ENCODE results near the gene DDN. TPM values are rescaled to one million over a fixed set of nuclear protein-coding genes. Genes with fewer than 3 reads are reported as not detected.

The DDN gene
- total RNA-seq, 1 donor from 2014 or later, result 0.44 TPM

- CTCF ChIA-PET, result interaction anchor here (0.6 to 6.1 kb wide), 4 partner anchors 14 to 556 kb away, joined by 3 to 74 read pairs (median 8); partner anchors contain the start of gene FKBP11
Observed at GRCh38 chr12:48980953-48981756, 18.0 kb downstream of the DDN start.

DNA sequence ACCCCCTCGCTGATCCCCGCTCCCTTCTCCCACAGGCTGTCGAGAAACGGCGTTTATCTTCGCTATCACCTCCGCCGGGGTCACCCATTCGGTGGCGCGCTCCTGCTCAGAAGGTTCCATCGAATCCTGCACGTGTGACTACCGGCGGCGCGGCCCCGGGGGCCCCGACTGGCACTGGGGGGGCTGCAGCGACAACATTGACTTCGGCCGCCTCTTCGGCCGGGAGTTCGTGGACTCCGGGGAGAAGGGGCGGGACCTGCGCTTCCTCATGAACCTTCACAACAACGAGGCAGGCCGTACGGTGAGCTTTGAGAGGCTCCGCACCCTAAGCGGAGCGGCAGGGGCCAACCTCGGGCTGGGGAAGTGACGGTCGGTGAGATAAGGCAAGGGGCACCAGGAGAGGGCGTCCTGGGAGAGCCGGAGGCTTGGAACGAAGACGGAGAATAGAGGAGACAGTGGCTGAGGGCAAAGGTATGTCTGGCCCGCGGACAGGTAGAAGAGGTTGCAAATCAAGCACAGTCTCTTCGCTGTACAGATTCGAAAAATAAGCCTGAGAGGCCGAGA is 18.7 kb downstream of the DDN start:
- H3K9me3 Mint-ChIP-seq, result no peaks in the 10 kb centered on the region
- H3K36me3 Mint-ChIP-seq (ENCODE audit: low read depth), result no peaks in the 10 kb centered on the region
- H3K4me3 Mint-ChIP-seq, result peak overlapping the region; percentile 83
- CTCF ChIA-PET, result interaction anchor here (0.7 to 6.1 kb wide), 7 partner anchors 8 to 248 kb away, joined by 3 to 74 read pairs (median 7); partner anchors contain the start of gene FKBP11
- ATAC-seq (ENCODE audit: low read depth) (no peak), DNase-seq (no peak)
- peaks cover 38% of the 10 kb centered on the region for H3K27me3 Mint-ChIP-seq
- intact Hi-C loops (cut with micrococcal nuclease), result loop anchor here (1.0 to 5.0 kb wide), 2 partner anchors 15 to 112 kb away; partner anchors contain the start of gene DHH
- peaks cover 42% of the 10 kb centered on the region for H3K4me1 Mint-ChIP-seq
- no peak overlapping the region for H3K27ac Mint-ChIP-seq
- POLR2A ChIA-PET, result interaction anchor here (1.0 to 3.8 kb wide), 5 partner anchors 17 to 150 kb away, joined by 3 to 24 read pairs (median 5); partner anchors contain the start of genes DDX23, FKBP11 and TUBA1B
- TF ChIP-seq CTCF (IDR thresholded peaks at IDR 0.05), result no peak

More at GRCh38 chr12:48980953-48981756, 18.0 kb downstream of the DDN start:
- TF ChIP-seq CTCF (IDR thresholded peaks at IDR 0.05), result no peak
- no peak for DNase-seq
- intact Hi-C loops (cut with micrococcal nuclease), result loop anchor here (1.0 to 5.0 kb wide), 2 partner anchors 14 to 111 kb away; partner anchors contain the start of gene DHH
- Mint-ChIP-seq H3K36me3 (ENCODE audit: low read depth) (no peaks in the 10 kb centered on the region), H3K4me3 (peak overlapping the region; percentile 83), H3K27me3 (peaks cover 37% of the 10 kb centered on the region), H3K9me3 (no peaks in the 10 kb centered on the region), H3K27ac (no peak overlapping the region), H3K4me1 (peaks cover 42% of the 10 kb centered on the region)
- peak; percentile 9 for ATAC-seq (ENCODE audit: low read depth)
- POLR2A ChIA-PET, result interaction anchor here (0.6 to 3.8 kb wide), 5 partner anchors 11 to 150 kb away, joined by 3 to 24 read pairs (median 5); partner anchors contain the start of genes DDX23 and TUBA1B

DNA sequence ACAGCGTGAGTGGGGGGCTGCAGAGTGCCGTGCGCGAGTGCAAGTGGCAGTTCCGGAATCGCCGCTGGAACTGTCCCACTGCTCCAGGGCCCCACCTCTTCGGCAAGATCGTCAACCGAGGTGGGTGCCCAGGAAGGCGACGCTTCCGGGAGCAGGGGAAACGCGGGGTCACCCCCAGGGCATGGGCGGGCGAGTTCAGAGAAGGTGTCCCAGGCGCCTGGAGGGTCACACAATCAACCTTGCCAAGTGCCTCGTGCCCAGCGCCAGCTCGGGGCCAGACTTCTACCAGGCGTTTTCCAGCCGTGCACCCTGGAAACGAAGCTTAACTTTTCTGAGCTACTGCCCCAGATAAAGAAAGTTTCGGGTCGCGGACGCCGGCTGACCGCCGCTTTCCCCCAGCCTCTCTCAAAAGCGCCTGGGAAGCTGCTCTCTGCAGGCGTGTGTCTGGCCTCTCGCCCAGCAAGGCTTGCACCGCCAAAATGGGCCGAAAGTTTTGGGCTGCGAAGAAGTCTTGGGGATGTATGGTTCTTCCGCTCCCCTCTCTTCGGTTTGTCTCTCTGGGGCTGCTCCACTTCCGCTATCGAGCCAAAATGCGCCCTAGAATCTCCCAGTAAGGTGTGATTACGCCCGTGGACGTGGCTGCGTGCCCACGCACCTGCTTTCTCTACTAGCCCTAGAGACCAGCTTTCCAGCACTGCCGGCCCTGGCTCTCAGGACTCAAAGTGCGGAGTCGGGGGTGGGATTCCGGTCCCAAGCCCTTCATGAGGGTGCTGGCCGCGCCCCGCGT is 19.4 kb downstream of the DDN start:
- ATAC-seq (ENCODE audit: low read depth), result peak; percentile 21
- Mint-ChIP-seq H3K36me3 (ENCODE audit: low read depth) (no peaks in the 10 kb centered on the region), H3K9me3 (no peaks in the 10 kb centered on the region), H3K27me3 (peaks cover 36% of the 10 kb centered on the region), H3K4me3 (peak overlapping the region; percentile 83), H3K4me1 (peaks cover 42% of the 10 kb centered on the region), H3K27ac (no peak overlapping the region)
- POLR2A ChIA-PET, result interaction anchor here (1.2 to 3.8 kb wide), 5 partner anchors 11 to 128 kb away, joined by 3 to 24 read pairs (median 5); partner anchors contain the start of genes DDX23 and FKBP11
- CTCF ChIA-PET, result interaction anchor here (0.7 to 6.1 kb wide), 10 partner anchors 9 to 248 kb away, joined by 3 to 74 read pairs (median 9); partner anchors contain the start of genes ARF3, DDX23 and FKBP11
- intact Hi-C loops (cut with micrococcal nuclease), result loop anchor here (1.0 to 5.0 kb wide), 3 partner anchors 16 to 113 kb away; partner anchors contain the start of genes DHH and PRKAG1
- TF ChIP-seq CTCF (IDR thresholded peaks at IDR 0.05), result no peak
- no peak for DNase-seq

DNA sequence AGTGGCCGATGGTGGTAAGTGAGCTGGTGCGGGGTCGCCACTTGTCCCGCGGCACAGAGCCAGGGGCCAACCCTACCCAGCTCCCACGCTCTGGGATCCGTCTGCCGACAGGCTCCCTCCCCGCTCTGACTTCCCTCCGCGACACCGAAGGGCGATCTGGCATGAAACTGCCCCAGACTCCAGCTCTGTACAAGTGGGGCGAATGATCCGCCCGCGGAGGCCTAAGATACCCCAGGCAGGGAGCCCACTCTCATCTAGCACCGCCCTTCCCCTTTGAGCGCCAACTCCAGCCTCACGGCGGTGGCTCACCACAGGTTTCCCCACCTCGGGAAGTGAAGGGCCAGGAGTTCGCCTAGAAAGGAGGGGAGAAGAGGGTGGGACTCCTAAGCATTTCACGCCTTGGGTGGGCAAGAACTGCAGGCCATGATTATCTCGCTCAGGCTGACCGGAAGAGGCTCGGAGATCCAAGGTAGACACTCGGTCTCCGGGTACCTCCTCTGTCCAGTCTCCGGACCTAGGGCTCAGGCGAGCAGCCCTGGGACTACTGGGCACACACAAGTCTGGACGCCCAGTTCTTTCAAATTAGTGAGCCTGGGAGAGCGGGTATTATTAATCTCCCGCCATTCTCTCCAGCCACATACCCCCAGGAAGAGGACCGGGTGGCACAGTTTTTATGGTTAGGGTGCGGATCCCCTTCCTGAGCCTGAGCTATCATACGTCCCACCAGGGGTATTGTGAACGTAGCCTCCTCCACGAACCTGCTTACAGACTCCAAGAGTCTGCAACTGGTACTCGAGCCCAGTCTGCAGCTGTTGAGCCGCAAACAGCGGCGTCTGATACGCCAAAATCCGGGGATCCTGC is 20.2 kb downstream of the DDN start:
- Mint-ChIP-seq H3K4me1 (peaks cover 42% of the 10 kb centered on the region), H3K36me3 (ENCODE audit: low read depth) (no peaks in the 10 kb centered on the region), H3K27ac (no peak overlapping the region), H3K27me3 (peaks cover 43% of the 10 kb centered on the region), H3K9me3 (no peaks in the 10 kb centered on the region), H3K4me3 (peak overlapping the region; percentile 83)
- no peak for DNase-seq
- no peak for TF ChIP-seq CTCF (IDR thresholded peaks at IDR 0.05)
- intact Hi-C loops (cut with micrococcal nuclease), result loop anchor here (1.0 to 5.0 kb wide), 5 partner anchors 9 to 126 kb away; partner anchors contain the start of genes ARF3 and PRKAG1
- POLR2A ChIA-PET, result interaction anchor here (1.2 to 3.8 kb wide), 6 partner anchors 10 to 114 kb away, joined by 3 to 24 read pairs (median 7); partner anchors contain the start of genes ARF3 and FKBP11
- CTCF ChIA-PET, result interaction anchor here (0.7 to 6.1 kb wide), 15 partner anchors 9 to 126 kb away, joined by 3 to 74 read pairs (median 7); partner anchors contain the start of genes ARF3, DDX23 and FKBP11
- no peak for ATAC-seq (ENCODE audit: low read depth)

All from activated B cell treated with CpG ODN at 0.5 μM for 24 hours (primary cell).